HUES64 (cell line): Measurements from ENCODE around the gene RBMX.

Source experiments
- H3K27ac ChIP-seq: 2 replicates; pipeline ENCODE4 v1.7.0; 2013; ENCODE audit warnings: low read depth, low read length, inconsistent platforms
- H3K27me3 ChIP-seq: 2 replicates; pipeline ENCODE4 v1.6.1; 2013; ENCODE audit warnings: mild to moderate bottlenecking, low read length; ENCODE audit not compliant: insufficient read depth
- H3K36me3 ChIP-seq: 2 replicates; pipeline ENCODE4 v1.6.1; 2013; ENCODE audit warnings: mild to moderate bottlenecking, low read length; ENCODE audit not compliant: insufficient read depth
- H3K4me1 ChIP-seq: 2 replicates; pipeline ENCODE4 v1.6.1; 2013; ENCODE audit warnings: mild to moderate bottlenecking, low read length, moderate library complexity; ENCODE audit not compliant: insufficient read depth
- H3K4me3 ChIP-seq: 2 replicates; pipeline ENCODE4 v1.5.1; 2013; ENCODE audit warnings: mild to moderate bottlenecking, low read length, moderate library complexity
- H3K9ac ChIP-seq: 2 replicates; pipeline ENCODE4 v1.6.1; 2013; ENCODE audit warnings: mild to moderate bottlenecking, low read depth, low read length
- H3K9me3 ChIP-seq: 2 replicates; pipeline ENCODE4 v1.6.1; 2013; ENCODE audit warnings: low read depth, low read length; ENCODE audit not compliant: insufficient read depth
- WGBS: fragments of 150-250, 120-280 bp; methylation state at CpG from one replicate; pipeline ENCODE4 v1.1.7; 2013; ENCODE audit warnings: missing lambda C conversion rate; 5-methylcytosine and 5-hydroxymethylcytosine counted together

Gene RBMX

GRCh38 chrX:136829413-136829812 lies 51.1 kb downstream of the RBMX start:
- Histone ChIP-seq H3K27ac (no peak overlapping the region), H3K27me3 (no peaks in the 10 kb centered on the region), H3K9ac (no peak overlapping the region), H3K36me3 (no peaks in the 10 kb centered on the region), H3K4me3 (no peak overlapping the region), H3K9me3 (no peaks in the 10 kb centered on the region), H3K4me1 (no peaks in the 10 kb centered on the region)
- 91% methylated on average over 5 of the region's 5 CpGs for WGBS

DNA sequence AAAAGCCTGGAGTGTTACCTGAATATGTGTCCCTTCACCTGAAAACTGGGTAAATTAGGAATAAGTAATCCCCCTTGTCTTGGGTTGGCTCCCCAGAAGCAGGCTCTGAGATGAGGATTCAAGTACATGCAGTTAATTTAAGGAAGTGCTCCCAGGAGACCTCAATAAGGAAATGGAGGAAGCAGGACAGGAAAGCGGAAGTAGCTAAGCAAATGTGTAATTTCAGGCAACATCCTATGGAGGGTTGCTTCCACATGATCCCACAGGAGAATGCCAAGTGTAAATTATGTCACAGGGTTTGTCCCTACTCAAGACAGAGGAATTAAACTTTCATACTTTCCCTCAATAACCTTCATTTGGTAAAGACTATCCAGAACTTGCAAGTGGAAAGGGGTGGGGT lies 51.7 kb downstream of the RBMX start:
- WGBS, result 93% methylated on average over 1 of the region's 1 CpG
- H3K27ac ChIP-seq, result no peak overlapping the region
- H3K9ac ChIP-seq, result no peak overlapping the region
- H3K36me3 ChIP-seq, result no peaks in the 10 kb centered on the region
- H3K9me3 ChIP-seq, result no peaks in the 10 kb centered on the region
- no peak overlapping the region for H3K4me3 ChIP-seq
- no peaks in the 10 kb centered on the region for H3K27me3 ChIP-seq
- H3K4me1 ChIP-seq, result no peaks in the 10 kb centered on the region

GRCh38 chrX:136827026-136827425 lies 53.5 kb downstream of the RBMX start:
- Histone ChIP-seq H3K4me3 (no peak overlapping the region), H3K4me1 (no peaks in the 10 kb centered on the region), H3K36me3 (no peaks in the 10 kb centered on the region), H3K27me3 (no peaks in the 10 kb centered on the region), H3K27ac (no peak overlapping the region), H3K9ac (no peak overlapping the region), H3K9me3 (no peaks in the 10 kb centered on the region)
- 92% methylated on average over 2 of the region's 3 CpGs for WGBS

DNA sequence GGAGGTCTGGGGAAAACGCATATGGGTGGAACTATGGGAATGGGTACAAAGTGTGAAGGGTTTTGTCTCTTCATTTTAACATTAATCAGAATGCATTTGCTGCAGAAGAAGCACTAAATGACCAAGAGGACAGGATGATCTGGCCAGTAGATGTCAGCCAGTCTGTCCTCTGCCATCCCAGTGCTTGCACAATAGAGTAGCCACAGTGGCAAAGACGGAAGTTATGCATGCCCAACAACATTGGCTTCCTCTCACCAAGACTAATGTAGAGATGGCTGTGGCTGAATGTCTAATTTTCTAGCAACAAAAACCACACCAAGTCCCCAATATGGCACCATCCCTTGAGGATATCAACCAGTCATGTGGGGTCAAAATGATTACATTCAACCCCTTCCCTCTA lies 54.8 kb downstream of the RBMX start:
- Histone ChIP-seq H3K27me3 (no peaks in the 10 kb centered on the region), H3K9ac (no peak overlapping the region), H3K4me3 (no peak overlapping the region), H3K4me1 (no peaks in the 10 kb centered on the region), H3K27ac (no peak overlapping the region), H3K36me3 (no peaks in the 10 kb centered on the region), H3K9me3 (no peaks in the 10 kb centered on the region)
- WGBS, result 100% methylated on average over 1 of the region's 2 CpGs
